GM13976 (cell line): ENCODE results near the gene DPYSL5.

Source experiments
- DNase-seq: peaks from one replicate; pipeline ENCODE4 v3.0.0; 2012; ENCODE audit warnings: low spot score
- CTCF ChIP-seq: IDR thresholded peaks from 2 replicates; pipeline ENCODE4 v1.5.1; 2012; ENCODE audit warnings: borderline replicate concordance, mild to moderate bottlenecking; ENCODE audit not compliant: insufficient read depth; ENCODE audit errors: extremely low read depth, missing control alignments, control extremely low read depth
- in situ Hi-C: fragments of 300-500 bp; cut with MboI; formaldehyde crosslinking; loops from one replicate; pipeline ENCODE4 v1.12.0; 2022; ENCODE audit warnings: low sequenced_read_pairs, mixed read lengths, inconsistent platforms; ENCODE audit not compliant: unreplicated experiment

DPYSL5 gene

GRCh38 chr2:26887151-26887550 lies 39.2 kb downstream of the DPYSL5 start:
- in situ Hi-C loops = no loop called here
- no peak for DNase-seq
- no peak for TF ChIP-seq CTCF

GRCh38 chr2:26889796-26890195 lies 41.9 kb downstream of the DPYSL5 start:
- in situ Hi-C loops = no loop called here
- no peak for DNase-seq
- no peak for TF ChIP-seq CTCF

- DNase-seq = no peak
- TF ChIP-seq CTCF = no peak
- in situ Hi-C loops = no loop called here
Observed at GRCh38 chr2:26890341-26891000, 42.5 kb downstream of the DPYSL5 start.

GRCh38 chr2:26892133-26892532 lies 44.2 kb downstream of the DPYSL5 start:
- in situ Hi-C loops = no loop called here
- TF ChIP-seq CTCF = no peak
- no peak for DNase-seq

GRCh38 chr2:26892922-26893524 lies 45.1 kb downstream of the DPYSL5 start:
- TF ChIP-seq CTCF = no peak
- in situ Hi-C loops = no loop called here
- DNase-seq = no peak

GRCh38 chr2:26894136-26894535 lies 46.2 kb downstream of the DPYSL5 start:
- in situ Hi-C loops = no loop called here
- TF ChIP-seq CTCF = no peak

More at GRCh38 chr2:26894136-26894535, 46.2 kb downstream of the DPYSL5 start:
- no peak for DNase-seq
